Measurements from ENCODE around the gene SIRT3. TPM values are rescaled to one million over a fixed set of nuclear protein-coding genes. Genes with fewer than 3 reads are reported as not detected.

SIRT3 gene
- total and polyA plus RNA-seq, 2 of the 13 experiments (the other 11 are each of a cell fraction or from before 2014, with no cell fraction given): 15.1 to 18.2 TPM

DNA sequence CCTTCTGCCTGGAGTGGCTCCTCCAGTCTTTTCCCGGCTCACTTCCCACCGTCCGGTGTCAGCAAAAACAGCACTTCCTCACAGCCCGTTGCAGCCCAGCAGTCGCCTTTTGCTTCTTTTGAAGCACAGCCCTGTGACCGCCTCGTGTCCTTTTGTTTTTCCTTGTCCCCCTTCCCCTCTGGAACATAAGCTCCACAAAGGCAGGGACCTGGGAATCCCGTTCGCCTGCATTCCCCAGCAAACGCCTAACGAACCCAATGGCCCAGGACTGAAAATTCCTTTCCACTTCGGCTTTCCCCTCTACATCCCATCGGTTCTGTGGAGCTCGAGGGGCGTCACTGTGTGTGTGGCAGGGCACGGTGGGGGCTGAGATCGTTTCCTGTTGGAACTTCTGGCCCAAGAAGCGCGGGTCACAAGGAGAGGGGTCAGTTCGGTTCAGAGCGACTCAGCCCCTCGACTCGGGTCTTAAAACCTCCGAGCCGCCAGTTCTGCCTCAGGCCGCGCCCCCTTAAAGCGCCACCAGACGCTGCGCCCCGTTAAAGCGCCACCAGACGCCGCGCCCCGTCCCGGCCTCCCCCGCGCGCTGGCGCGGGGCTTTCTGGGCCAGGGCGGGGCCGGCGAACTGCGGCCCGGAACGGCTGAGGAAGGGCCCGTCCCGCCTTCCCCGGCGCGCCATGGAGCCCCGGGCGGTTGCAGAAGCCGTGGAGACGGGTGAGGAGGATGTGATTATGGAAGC lies 27.8 kb downstream of the SIRT3 start (continued):
- TF ChIP-seq ZBTB4 (CRISPR knock-in tag; IDR thresholded peaks at IDR 0.05; ENCODE audit: borderline replicate concordance): no peak
- TF ChIP-seq ZNF784 (CRISPR knock-in tag; IDR thresholded peaks at IDR 0.05; ENCODE audit: borderline replicate concordance): peak; percentile 65; the same call in 1 of the 2 replicates
- TF ChIP-seq, protein P1, sequence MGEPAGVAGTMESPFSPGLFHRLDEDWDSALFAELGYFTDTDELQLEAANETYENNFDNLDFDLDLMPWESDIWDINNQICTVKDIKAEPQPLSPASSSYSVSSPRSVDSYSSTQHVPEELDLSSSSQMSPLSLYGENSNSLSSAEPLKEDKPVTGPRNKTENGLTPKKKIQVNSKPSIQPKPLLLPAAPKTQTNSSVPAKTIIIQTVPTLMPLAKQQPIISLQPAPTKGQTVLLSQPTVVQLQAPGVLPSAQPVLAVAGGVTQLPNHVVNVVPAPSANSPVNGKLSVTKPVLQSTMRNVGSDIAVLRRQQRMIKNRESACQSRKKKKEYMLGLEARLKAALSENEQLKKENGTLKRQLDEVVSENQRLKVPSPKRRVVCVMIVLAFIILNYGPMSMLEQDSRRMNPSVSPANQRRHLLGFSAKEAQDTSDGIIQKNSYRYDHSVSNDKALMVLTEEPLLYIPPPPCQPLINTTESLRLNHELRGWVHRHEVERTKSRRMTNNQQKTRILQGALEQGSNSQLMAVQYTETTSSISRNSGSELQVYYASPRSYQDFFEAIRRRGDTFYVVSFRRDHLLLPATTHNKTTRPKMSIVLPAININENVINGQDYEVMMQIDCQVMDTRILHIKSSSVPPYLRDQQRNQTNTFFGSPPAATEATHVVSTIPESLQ (CRISPR knock-in tag; conservative IDR thresholded peaks at IDR 0.05): no peak
- peak; percentile 22; the same call in 1 of the 2 replicates for TF ChIP-seq ZBTB25 (CRISPR knock-in tag; IDR thresholded peaks at IDR 0.05)
- no peak for TF ChIP-seq ZNF512 (CRISPR knock-in tag; IDR thresholded peaks at IDR 0.05)
- no peak for TF ChIP-seq MTF1 (CRISPR knock-in tag; IDR thresholded peaks at IDR 0.05)
- TF ChIP-seq MBNL3 (CRISPR knock-in tag; conservative IDR thresholded peaks at IDR 0.05): no peak
- 0 out of 2 replicates have a peak, but pooled peaks have one; percentile 57 for TF ChIP-seq ZNF556 (CRISPR knock-in tag; IDR thresholded peaks at IDR 0.05; ENCODE audit: borderline replicate concordance)
- no peak for TF ChIP-seq SRSF1 (optimal IDR thresholded peaks at IDR 0.05; ENCODE audit: low read depth, low read length)
- TF ChIP-seq ZNF460 (CRISPR knock-in tag; IDR thresholded peaks at IDR 0.05; ENCODE audit: borderline replicate concordance): no peak
- TF ChIP-seq ZNF326 (CRISPR knock-in tag; IDR thresholded peaks at IDR 0.05; ENCODE audit: borderline replicate concordance): no peak
- no peak for TF ChIP-seq ZNF841 (CRISPR knock-in tag; IDR thresholded peaks at IDR 0.05; ENCODE audit: borderline replicate concordance)
- 0 out of 2 replicates have a peak, but pooled peaks have one; percentile 36 for TF ChIP-seq ZBED4 (CRISPR knock-in tag; IDR thresholded peaks at IDR 0.05; ENCODE audit: borderline replicate concordance)
- TF ChIP-seq CHCHD3 (CRISPR knock-in tag; IDR thresholded peaks at IDR 0.05): no peak
